NCI-H2196 treated with DMSO at 0.1 percent for 48 hours (cell line): ENCODE data around the gene HOXB6.
A peak's percentile ranks its signal among the peaks of the same experiment; 100 is the strongest.

Source experiments
- DNase-seq: peaks from one replicate; lab custom pipeline; 2025; ENCODE audit not compliant: unreplicated experiment; lab: John Stamatoyannopoulos, UW

HOXB6 gene

GRCh38 chr17:48610282-48611211 is 5.8 kb upstream of the HOXB6 start, which contains the start of gene HOXB7:
Gene HOXB7, minus strand, starts transcription at chr17:48611017. Its CDS starts 99 bp downstream, at chr17:48610918.
- peak; percentile 33 for DNase-seq

- no peak for DNase-seq
Measured at GRCh38 chr17:48609759-48610281, 5.0 kb upstream of the HOXB6 start.

GRCh38 chr17:48609033-48609432 is 4.2 kb upstream of the HOXB6 start:
- no peak for DNase-seq

- no peak for DNase-seq
Measured at GRCh38 chr17:48608494-48608834, 3.7 kb upstream of the HOXB6 start.

GRCh38 chr17:48606892-48607614 is 2.3 kb upstream of the HOXB6 start:
- DNase-seq, result no peak

- no peak for DNase-seq
Measured at GRCh38 chr17:48605991-48606891, 1.5 kb upstream of the HOXB6 start.

GRCh38 chr17:48605409-48605919 is 678 bp upstream of the HOXB6 start:
- no peak for DNase-seq

GRCh38 chr17:48603959-48604769 is 622 bp downstream of the HOXB6 start:
- no peak for DNase-seq

GRCh38 chr17:48601539-48602425 is 3.0 kb downstream of the HOXB6 start:
- DNase-seq, result no peak

- DNase-seq, result no peak
Measured at GRCh38 chr17:48601207-48601538, 3.6 kb downstream of the HOXB6 start.

GRCh38 chr17:48600244-48601098 is 4.3 kb downstream of the HOXB6 start:
- DNase-seq, result no peak

- DNase-seq, result no peak
Measured at GRCh38 chr17:48599354-48599753, 5.4 kb downstream of the HOXB6 start.

GRCh38 chr17:48598736-48599135 is 6.0 kb downstream of the HOXB6 start:
- DNase-seq, result no peak

- DNase-seq, result peak; percentile 67
Measured at GRCh38 chr17:48597778-48598631, 6.8 kb downstream of the HOXB6 start.

GRCh38 chr17:48597528-48597777 is 7.3 kb downstream of the HOXB6 start:
- no peak for DNase-seq

GRCh38 chr17:48596735-48597527 is 7.9 kb downstream of the HOXB6 start:
- DNase-seq, result no peak
